ENCODE results near the gene FCRL4. TPM values are rescaled to one million over a fixed set of nuclear protein-coding genes. Genes with fewer than 3 reads are reported as not detected.

Gene FCRL4
- total and polyA plus RNA-seq, 2 of the 4 experiments (the other 2 are of a cell fraction), result not detected

GRCh38 chr1:157624471-157624870 lies 26.6 kb upstream of the FCRL4 start:
- in situ Hi-C loops (cut with MboI; ENCODE audit: low sequenced_read_pairs) (no loop called here), intact Hi-C loops (cut with micrococcal nuclease) (no loop called here), dilution Hi-C loops (cut with HindIII; ENCODE audit: low sequenced_read_pairs, unreplicated experiment) (no loop called here)
- H2AFZ ChIP-seq (replicated peaks; ENCODE audit: low read length, poor library complexity), result no peak overlapping the region
- ChIA-PET CTCF (no interaction called here), POLR2A (ENCODE audit: unreplicated experiment) (no interaction called here)
- H3K9me3 ChIP-seq (ENCODE audit: control insufficient read depth, insufficient read depth, low read length), result no peaks in the 10 kb centered on the region
- no peaks in the 10 kb centered on the region for H3K4me1 ChIP-seq (ENCODE audit: control insufficient read depth, insufficient read depth, low read length)
- no peak for ATAC-seq (ENCODE audit: low read depth)
- no peak overlapping the region for H2BK15ac ChIP-seq (ENCODE audit: low read depth, low read length)
- no peaks in the 10 kb centered on the region for H3K27me3 ChIP-seq (ENCODE audit: control insufficient read depth, insufficient read depth, low read length)
- no peak overlapping the region for H4K91ac ChIP-seq (ENCODE audit: insufficient read depth, low read depth, low read length)
- no peak overlapping the region for H3K4me2 ChIP-seq (ENCODE audit: low read depth, low read length)
- no peak overlapping the region for H3K14ac ChIP-seq (replicated peaks; ENCODE audit: low read depth, low read length)
- H2AK5ac ChIP-seq (ENCODE audit: low read depth, low read length), result no peak overlapping the region
- H3K4ac ChIP-seq (ENCODE audit: low read depth, low read length), result no peak overlapping the region
- no CpG with 5 or more reads among the region's 2 CpGs for WGBS, 2 experiments (ENCODE audit: extremely low coverage in 2 of 2, insufficient read length in 1 of 2)
- TF ChIP-seq MAZ (IDR thresholded peaks at IDR 0.05; ENCODE audit: borderline replicate concordance, low read depth, low read length) (no peak), CEBPB (IDR thresholded peaks at IDR 0.05; ENCODE audit: low read depth, low read length) (no peak), USF2 (IDR thresholded peaks at IDR 0.05; ENCODE audit: low read depth, low read length) (no peak), RCOR1 (IDR thresholded peaks at IDR 0.05; ENCODE audit: insufficient replicate concordance, low read length) (no peak), ELK1 (IDR thresholded peaks at IDR 0.05; ENCODE audit: borderline replicate concordance, low read depth, low read length) (no peak), MAFK (IDR thresholded peaks at IDR 0.05; ENCODE audit: low read depth, low read length) (no peak), RAD21 (IDR thresholded peaks at IDR 0.05; ENCODE audit: low read length) (no peak), CHD1 (IDR thresholded peaks at IDR 0.05; ENCODE audit: low read depth, low read length) (no peak), RFX5 (IDR thresholded peaks at IDR 0.05; ENCODE audit: low read depth, low read length) (no peak)
- TF ChIP-seq, protein P1, sequence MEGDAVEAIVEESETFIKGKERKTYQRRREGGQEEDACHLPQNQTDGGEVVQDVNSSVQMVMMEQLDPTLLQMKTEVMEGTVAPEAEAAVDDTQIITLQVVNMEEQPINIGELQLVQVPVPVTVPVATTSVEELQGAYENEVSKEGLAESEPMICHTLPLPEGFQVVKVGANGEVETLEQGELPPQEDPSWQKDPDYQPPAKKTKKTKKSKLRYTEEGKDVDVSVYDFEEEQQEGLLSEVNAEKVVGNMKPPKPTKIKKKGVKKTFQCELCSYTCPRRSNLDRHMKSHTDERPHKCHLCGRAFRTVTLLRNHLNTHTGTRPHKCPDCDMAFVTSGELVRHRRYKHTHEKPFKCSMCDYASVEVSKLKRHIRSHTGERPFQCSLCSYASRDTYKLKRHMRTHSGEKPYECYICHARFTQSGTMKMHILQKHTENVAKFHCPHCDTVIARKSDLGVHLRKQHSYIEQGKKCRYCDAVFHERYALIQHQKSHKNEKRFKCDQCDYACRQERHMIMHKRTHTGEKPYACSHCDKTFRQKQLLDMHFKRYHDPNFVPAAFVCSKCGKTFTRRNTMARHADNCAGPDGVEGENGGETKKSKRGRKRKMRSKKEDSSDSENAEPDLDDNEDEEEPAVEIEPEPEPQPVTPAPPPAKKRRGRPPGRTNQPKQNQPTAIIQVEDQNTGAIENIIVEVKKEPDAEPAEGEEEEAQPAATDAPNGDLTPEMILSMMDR (conservative IDR thresholded peaks at IDR 0.05; ENCODE audit: low read depth, low read length), result no peak
- no peak overlapping the region for H3K4me3 ChIP-seq (ENCODE audit: insufficient read depth, low read depth, low read length)
- H4K8ac ChIP-seq (ENCODE audit: low read depth in 2 of 2, low read length in 2 of 2), result no peak overlapping the region
- H2AK9ac ChIP-seq (replicated peaks; ENCODE audit: low read depth, low read length, poor library complexity), result no peak overlapping the region
- no peaks in the 10 kb centered on the region for H4K20me1 ChIP-seq (ENCODE audit: insufficient read depth, low read length)
- H2BK120ac ChIP-seq (ENCODE audit: low read depth, low read length), result no peak overlapping the region
- no peak overlapping the region for H3K9ac ChIP-seq (ENCODE audit: low read depth, low read length)
- no peak overlapping the region for H2BK20ac ChIP-seq (ENCODE audit: low read depth, low read length)
- H4K5ac ChIP-seq (ENCODE audit: low read depth, low read length), result no peak overlapping the region
- no peak for DNase-seq
- no peak overlapping the region for H2BK5ac ChIP-seq (ENCODE audit: low read depth, low read length, poor library complexity, severe bottlenecking)
- H3K27ac ChIP-seq (ENCODE audit: insufficient read depth, low read length), result no peak overlapping the region
- no peak overlapping the region for H3K56ac ChIP-seq (ENCODE audit: extremely low read depth, insufficient read depth, low read length)
- H3K18ac ChIP-seq (ENCODE audit: low read depth, low read length), result no peak overlapping the region
- H3K36me3 ChIP-seq (ENCODE audit: control insufficient read depth, insufficient read depth, low read length), result no peaks in the 10 kb centered on the region
- no peaks in the 10 kb centered on the region for H3K79me1 ChIP-seq (ENCODE audit: low read depth in 1 of 2, low read length in 2 of 2)
- no peak overlapping the region for H3K23ac ChIP-seq (ENCODE audit: low read depth, low read length)
- BruUV-seq (replicated peaks), result no TSS peak
- no peaks in the 10 kb centered on the region for H3K9me1 ChIP-seq (ENCODE audit: insufficient read depth, low read length)

All from IMR-90 (cell line).